Stimulated activated CD8-positive, alpha-beta memory T cell treated with anti-CD3 and anti-CD28 coated beads, Interleukin-7, amount 100 ng/mL, for 1 hour (primary cell): ENCODE results near the gene GSTCD.
"Not testable (repeated sequence)": the region's sequence is repeated elsewhere in the genome, so short reads cannot be mapped to it uniquely, and the experiment has no call there.

ENCODE experiments used
- DNase-seq, 2 donors: peaks; one replicate each; pipeline ENCODE4 v3.0.0-alpha.2; 2020; ENCODE audit warnings: low read depth in 2 of 2

GSTCD gene

GRCh38 chr4:105714932-105715331 lies 6.3 kb downstream of the GSTCD start:
- no peak for DNase-seq

- no peak for DNase-seq
These were observed 7.2 kb downstream of the GSTCD start for GRCh38 chr4:105715692-105716278.

GRCh38 chr4:105719204-105719603 lies 10.6 kb downstream of the GSTCD start:
- no peak for DNase-seq

- DNase-seq: no peak
These were observed 17.0 kb downstream of the GSTCD start for GRCh38 chr4:105725623-105726022.

- DNase-seq: not testable (repeated sequence)
These were observed 21.3 kb downstream of the GSTCD start for GRCh38 chr4:105729895-105730294.

GRCh38 chr4:105735217-105735616 lies 26.6 kb downstream of the GSTCD start:
- not testable (repeated sequence) for DNase-seq

- no peak for DNase-seq
These were observed 33.0 kb downstream of the GSTCD start for GRCh38 chr4:105741548-105741947.

GRCh38 chr4:105748222-105748621 lies 39.6 kb downstream of the GSTCD start:
- DNase-seq: no peak

- DNase-seq: no peak
These were observed 43.2 kb downstream of the GSTCD start for GRCh38 chr4:105751718-105752299.

GRCh38 chr4:105753361-105753760 lies 44.8 kb downstream of the GSTCD start:
- DNase-seq: no peak

- no peak for DNase-seq
These were observed 46.8 kb downstream of the GSTCD start for GRCh38 chr4:105755375-105755774.

- DNase-seq: no peak
These were observed 50.4 kb downstream of the GSTCD start for GRCh38 chr4:105758958-105759357.

- DNase-seq: no peak
These were observed 57.3 kb downstream of the GSTCD start for GRCh38 chr4:105765690-105766407.

GRCh38 chr4:105767579-105767978 lies 59.0 kb downstream of the GSTCD start:
- DNase-seq: no peak

- not testable (repeated sequence) for DNase-seq
These were observed 61.9 kb downstream of the GSTCD start for GRCh38 chr4:105770524-105770923.

GRCh38 chr4:105772065-105772464 lies 63.5 kb downstream of the GSTCD start:
- not testable (repeated sequence) for DNase-seq

- not testable (repeated sequence) for DNase-seq
These were observed 67.3 kb downstream of the GSTCD start for GRCh38 chr4:105775760-105776415.

- DNase-seq: no peak
These were observed 71.6 kb downstream of the GSTCD start for GRCh38 chr4:105780176-105780575.

- no peak for DNase-seq
These were observed 76.2 kb downstream of the GSTCD start for GRCh38 chr4:105784761-105785160.

GRCh38 chr4:105785792-105786191 lies 77.2 kb downstream of the GSTCD start:
- no peak for DNase-seq

- DNase-seq: no peak
These were observed 78.2 kb downstream of the GSTCD start for GRCh38 chr4:105786748-105787147.

- no peak for DNase-seq
These were observed 88.6 kb downstream of the GSTCD start for GRCh38 chr4:105797225-105797624.
